Measurements from ENCODE around the gene PNPLA6. TPM values are rescaled to one million over a fixed set of nuclear protein-coding genes. Genes with fewer than 3 reads are reported as not detected.

PNPLA6 gene
- total and polyA plus RNA-seq, 2 of the 13 experiments (the other 11 are each of a cell fraction or from before 2014, with no cell fraction given), result 24.9 to 28.2 TPM

GRCh38 chr19:7535047-7535997 is at the start of gene PNPLA6 (continued):
- TF ChIP-seq YEATS4 (CRISPR knock-in tag; IDR thresholded peaks at IDR 0.05; ENCODE audit: borderline replicate concordance), result peak; percentile 81
- 0 out of 2 replicates have a peak, but pooled peaks have one; percentile 14 for TF ChIP-seq RARA (CRISPR knock-in tag; IDR thresholded peaks at IDR 0.05)
- TF ChIP-seq REST (IDR thresholded peaks at IDR 0.05; ENCODE audit: borderline replicate concordance in 1 of 2, low read depth in 1 of 2, low read length in 2 of 2), result no peak
- peak; percentile 57; the same call in 1 of the 2 replicates for TF ChIP-seq ZNF670 (CRISPR knock-in tag; IDR thresholded peaks at IDR 0.05; ENCODE audit: borderline replicate concordance)
- TF ChIP-seq HNF4A (CRISPR knock-in tag; IDR thresholded peaks at IDR 0.05), result peak; percentile 38; the same call in 1 of the 2 replicates
- peak; percentile 63; the same call in 1 of the 2 replicates for TF ChIP-seq ZBTB10 (CRISPR knock-in tag; IDR thresholded peaks at IDR 0.05; ENCODE audit: borderline replicate concordance)
- TF ChIP-seq NR2F2 (IDR thresholded peaks at IDR 0.05; ENCODE audit: borderline replicate concordance, low read depth), result no peak; the same call in 1 of the 2 replicates
- peak; percentile 87; the same call in 1 of the 2 replicates for TF ChIP-seq ZNF251 (CRISPR knock-in tag; IDR thresholded peaks at IDR 0.05)
- no peak for TF ChIP-seq ZNF253 (CRISPR knock-in tag; IDR thresholded peaks at IDR 0.05; ENCODE audit: borderline replicate concordance)
- no peak for TF ChIP-seq GRHL1 (CRISPR knock-in tag; conservative IDR thresholded peaks at IDR 0.05)
- TF ChIP-seq CBX2 (IDR thresholded peaks at IDR 0.05; ENCODE audit: low read depth, low read length), result no peak
- TF ChIP-seq CBX2 (CRISPR knock-in tag; IDR thresholded peaks at IDR 0.05; ENCODE audit: low read depth), result no peak
- no peak for TF ChIP-seq ZNF652 (CRISPR knock-in tag; IDR thresholded peaks at IDR 0.05; ENCODE audit: borderline replicate concordance, low read depth)
- no peak for TF ChIP-seq SRY (CRISPR knock-in tag; IDR thresholded peaks at IDR 0.05)
- TF ChIP-seq ZNF331 (CRISPR knock-in tag; IDR thresholded peaks at IDR 0.05), result peak; percentile 55; the same call in 1 of the 2 replicates
- TF ChIP-seq FUBP1 (CRISPR knock-in tag; IDR thresholded peaks at IDR 0.05; ENCODE audit: borderline replicate concordance), result no peak; the same call in 1 of the 2 replicates
- no peak for TF ChIP-seq KMT2A (CRISPR knock-in tag; IDR thresholded peaks at IDR 0.05)

Data from HepG2 (cell line).